Mucosa of descending colon (tissue), 3 donors: ENCODE results near the gene ARSG. TPM values are rescaled to one million over a fixed set of nuclear protein-coding genes. Genes with fewer than 3 reads are reported as not detected.

ENCODE experiments used
- ATAC-seq: fragments of 200-7000 bp; cut with Tn5 transposase; one replicate; pipeline ENCODE4 v1.9.1; 2020; ENCODE audit warnings: mild to moderate bottlenecking, moderate library complexity
- DNase-seq, 3 donors: peaks; one replicate each; pipeline ENCODE4 v3.0.0-alpha.2; 2020
- H3K36me3 ChIP-seq: fragments of 200-600 bp; one replicate; pipeline ENCODE4 v1.8.0; 2021; ENCODE audit warnings: low read depth, mild to moderate bottlenecking
- H3K4me1 ChIP-seq: fragments of 200-600 bp; one replicate; pipeline ENCODE4 v1.8.0; 2021; ENCODE audit warnings: low read depth, mild to moderate bottlenecking
- H3K4me3 ChIP-seq: fragments of 200-600 bp; one replicate; pipeline ENCODE4 v1.8.0; 2021; ENCODE audit warnings: mild to moderate bottlenecking
- H3K9me3 ChIP-seq: fragments of 200-600 bp; one replicate; pipeline ENCODE4 v1.8.0; 2021; ENCODE audit warnings: mild to moderate bottlenecking
- intact Hi-C, 2 donors: fragments of 100-400 bp; cut with DNase I in 1 of 2; cut with micrococcal nuclease in 1 of 2; formaldehyde crosslinking; loops; one replicate each; pipeline versions ENCODE4 v1.11.0 to v1.11.1; 2022; cut with DNase I, micrococcal nuclease
- total RNA-seq, 3 donors: library from RNA; stranded (reverse); fragmentation: NEBNext Ultra II Directional in 2 of 3; extraction: Animal tissue kit (Norgen Biotek cat#: 25700) in 2 of 3; gene quantifications; one replicate each; pipeline versions ENCODE4 v1.2.1 to v1.2.4, GENCODE V29; 2021 to 2023
- TF ChIP-seq, protein P1 (sequence below): fragments of 200-600 bp; IDR thresholded peaks from one replicate; pipeline ENCODE4 v1.8.0; 2022; ENCODE audit warnings: antibody characterized with exemption, mild to moderate bottlenecking
- donor health status: DM: no; HTN: no; CAD: no; lungs with moderate emphysema.
- donor health status: DM: no; HTN: no; CAD: no.
- donor health status: DM: no; HTN: yes; CAD: no.

The ARSG gene
- total RNA-seq, 3 donors from 2014 or later = 1.7 to 3.1 (median 2.1) TPM

DNA sequence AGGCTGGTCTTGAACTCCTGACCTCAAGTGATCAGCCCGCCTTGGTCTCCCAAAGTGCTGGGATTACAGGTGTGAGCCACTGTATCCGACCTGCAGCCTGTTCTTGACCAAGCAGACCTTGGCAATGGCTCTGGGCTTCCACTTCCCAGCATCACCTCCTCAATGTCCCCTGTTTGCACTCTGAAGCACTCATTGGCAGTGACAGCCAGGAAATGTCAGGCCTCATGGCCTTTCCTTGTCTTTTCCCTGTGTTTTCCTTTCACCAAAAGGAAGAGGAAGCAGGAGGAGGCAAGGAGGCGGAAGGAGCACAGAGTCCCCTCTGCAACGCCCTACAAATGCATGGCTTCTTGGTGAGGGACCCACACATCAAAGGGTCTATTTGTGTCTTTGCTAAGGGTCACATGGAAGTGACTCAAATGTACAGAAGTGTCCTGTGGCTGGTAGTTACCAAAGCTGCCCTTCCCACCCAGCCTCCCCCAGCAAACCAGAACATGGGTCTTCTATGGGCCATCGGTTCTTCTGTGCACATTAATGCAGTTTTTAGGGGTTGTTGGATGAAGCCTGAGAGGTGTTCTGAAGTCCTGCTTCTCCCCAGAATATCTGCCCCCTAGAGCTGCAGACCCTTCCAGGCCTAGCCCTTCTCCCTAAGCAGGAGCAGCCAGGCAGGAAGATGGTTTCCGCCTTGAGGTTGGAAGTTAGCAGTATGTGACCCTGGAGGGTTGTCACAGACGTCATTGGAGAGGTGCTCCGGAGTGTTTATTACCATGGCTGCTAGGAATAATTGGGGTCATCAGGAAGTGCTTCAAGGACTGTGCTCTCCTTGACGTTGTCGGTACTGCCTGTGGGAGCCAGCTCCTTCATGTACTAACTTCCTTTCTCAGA is 105.2 kb downstream of the ARSG start:
- DNase-seq = no peak
- H3K36me3 ChIP-seq = no peaks in the 10 kb centered on the region
- intact Hi-C loops = no loop called here

GRCh38 chr17:68397108-68397536 is 105.8 kb downstream of the ARSG start:
- ATAC-seq (no peak), DNase-seq (no peak)
- Histone ChIP-seq H3K9me3 (no peaks in the 10 kb centered on the region), H3K4me1 (no peaks in the 10 kb centered on the region), H3K4me3 (no peak overlapping the region), H3K36me3 (no peaks in the 10 kb centered on the region)
- intact Hi-C loops = no loop called here
- TF ChIP-seq, protein P1, sequence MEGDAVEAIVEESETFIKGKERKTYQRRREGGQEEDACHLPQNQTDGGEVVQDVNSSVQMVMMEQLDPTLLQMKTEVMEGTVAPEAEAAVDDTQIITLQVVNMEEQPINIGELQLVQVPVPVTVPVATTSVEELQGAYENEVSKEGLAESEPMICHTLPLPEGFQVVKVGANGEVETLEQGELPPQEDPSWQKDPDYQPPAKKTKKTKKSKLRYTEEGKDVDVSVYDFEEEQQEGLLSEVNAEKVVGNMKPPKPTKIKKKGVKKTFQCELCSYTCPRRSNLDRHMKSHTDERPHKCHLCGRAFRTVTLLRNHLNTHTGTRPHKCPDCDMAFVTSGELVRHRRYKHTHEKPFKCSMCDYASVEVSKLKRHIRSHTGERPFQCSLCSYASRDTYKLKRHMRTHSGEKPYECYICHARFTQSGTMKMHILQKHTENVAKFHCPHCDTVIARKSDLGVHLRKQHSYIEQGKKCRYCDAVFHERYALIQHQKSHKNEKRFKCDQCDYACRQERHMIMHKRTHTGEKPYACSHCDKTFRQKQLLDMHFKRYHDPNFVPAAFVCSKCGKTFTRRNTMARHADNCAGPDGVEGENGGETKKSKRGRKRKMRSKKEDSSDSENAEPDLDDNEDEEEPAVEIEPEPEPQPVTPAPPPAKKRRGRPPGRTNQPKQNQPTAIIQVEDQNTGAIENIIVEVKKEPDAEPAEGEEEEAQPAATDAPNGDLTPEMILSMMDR = no peak

More for the DNA sequence above, 105.2 kb downstream of the ARSG start:
- no peak overlapping the region for H3K4me3 ChIP-seq
- TF ChIP-seq, protein P1 = no peak
- no peaks in the 10 kb centered on the region for H3K4me1 ChIP-seq
- no peaks in the 10 kb centered on the region for H3K9me3 ChIP-seq
- ATAC-seq = no peak

- TF ChIP-seq, protein P1 = peak; percentile 22
- peak; percentile 80 for ATAC-seq
- Histone ChIP-seq H3K9me3 (no peaks in the 10 kb centered on the region), H3K36me3 (no peaks in the 10 kb centered on the region), H3K4me1 (no peaks in the 10 kb centered on the region), H3K4me3 (no peak overlapping the region)
- DNase-seq = peak in 2 of 3 donors; percentile 48 to 63
- intact Hi-C loops = no loop called here
Measured at GRCh38 chr17:68398691-68399637, 107.7 kb downstream of the ARSG start.

GRCh38 chr17:68399638-68400403 is 108.5 kb downstream of the ARSG start:
- DNase-seq = no peak
- peak; percentile 29 for ATAC-seq
- H3K4me3 ChIP-seq = no peak overlapping the region
- intact Hi-C loops = no loop called here
- no peaks in the 10 kb centered on the region for H3K9me3 ChIP-seq
- no peaks in the 10 kb centered on the region for H3K36me3 ChIP-seq
- no peaks in the 10 kb centered on the region for H3K4me1 ChIP-seq
- TF ChIP-seq, protein P1 = no peak

- DNase-seq = no peak
- TF ChIP-seq, protein P1 = no peak
- H3K4me3 ChIP-seq = no peak overlapping the region
- ATAC-seq = no peak
- H3K36me3 ChIP-seq = no peaks in the 10 kb centered on the region
- H3K4me1 ChIP-seq = no peaks in the 10 kb centered on the region
- H3K9me3 ChIP-seq = no peaks in the 10 kb centered on the region
- intact Hi-C loops = no loop called here
Measured at GRCh38 chr17:68400404-68400735, 109.1 kb downstream of the ARSG start.
